ENCODE data around the gene SPRR2B.
"Not testable (repeated sequence)": the region's sequence is repeated elsewhere in the genome, so short reads cannot be mapped to it uniquely, and the experiment has no call there.

Gene SPRR2B

DNA sequence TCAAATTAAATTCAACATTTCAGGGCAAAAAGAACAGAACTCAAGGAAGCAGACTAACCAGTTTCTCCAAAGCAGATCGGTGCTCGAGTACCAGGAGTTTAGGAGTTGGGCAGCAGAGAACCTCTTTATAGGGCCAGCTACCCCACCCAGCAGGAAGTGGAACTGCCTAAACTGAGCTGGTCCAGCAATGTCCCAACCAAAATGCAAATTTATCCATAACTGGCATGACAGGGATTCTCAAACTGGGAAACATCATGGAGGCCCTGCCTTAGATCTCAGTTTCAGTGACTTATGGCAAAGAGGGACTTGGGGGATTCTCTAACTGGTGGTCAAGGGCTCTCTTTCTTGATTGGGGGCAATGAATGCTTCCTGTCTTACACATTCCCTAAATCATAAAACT lies at the start of gene SPRR2B:
TSS of gene SPRR2B (minus strand) at position 101 of the 400 bp plus-strand sequence. CDS start 772 bp downstream, outside the sequence.
- DNase-seq: no peak

DNA sequence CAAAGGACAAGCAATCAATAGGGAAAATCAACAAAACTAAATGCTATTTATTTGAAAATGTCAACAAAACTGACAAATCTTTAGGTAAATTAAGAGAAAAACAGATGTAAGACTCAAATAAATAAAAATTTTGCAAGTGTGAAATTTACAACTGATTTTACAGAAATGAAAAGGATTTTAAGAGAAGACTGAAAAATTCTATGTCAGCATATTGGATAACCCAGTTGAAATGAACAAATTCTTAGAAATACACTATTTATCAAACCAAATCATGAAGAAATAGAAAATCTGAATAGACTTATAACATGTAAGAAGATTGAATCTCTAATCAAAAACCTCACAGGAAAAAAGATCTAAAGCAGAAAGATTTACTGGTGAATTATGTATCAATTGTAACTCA lies 49.5 kb upstream of the SPRR2B start:
- no peak for DNase-seq

DNA sequence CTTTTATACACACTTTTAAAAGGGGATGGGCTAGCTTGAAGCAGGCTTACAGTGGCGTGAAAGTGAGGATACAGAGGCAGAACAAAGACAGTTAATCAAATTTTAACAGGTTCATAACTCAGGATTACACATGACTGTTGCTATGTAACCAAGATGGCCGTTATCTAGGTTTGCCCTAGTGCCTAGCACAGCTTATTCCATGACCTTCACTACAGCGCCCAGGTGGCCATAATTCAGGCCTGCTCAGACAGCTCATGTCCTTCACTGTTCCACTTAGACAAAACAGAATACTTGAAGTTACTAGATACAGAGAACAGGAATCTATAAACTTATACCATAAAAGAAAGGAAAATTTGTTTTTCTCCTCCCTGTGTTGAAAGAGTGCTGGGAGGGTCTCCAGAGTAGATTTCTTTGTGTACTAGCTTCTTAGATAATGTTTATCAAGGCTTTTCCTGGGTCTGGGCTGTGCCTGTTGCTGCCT lies 48.1 kb upstream of the SPRR2B start:
- DNase-seq: peak; percentile 1

DNA sequence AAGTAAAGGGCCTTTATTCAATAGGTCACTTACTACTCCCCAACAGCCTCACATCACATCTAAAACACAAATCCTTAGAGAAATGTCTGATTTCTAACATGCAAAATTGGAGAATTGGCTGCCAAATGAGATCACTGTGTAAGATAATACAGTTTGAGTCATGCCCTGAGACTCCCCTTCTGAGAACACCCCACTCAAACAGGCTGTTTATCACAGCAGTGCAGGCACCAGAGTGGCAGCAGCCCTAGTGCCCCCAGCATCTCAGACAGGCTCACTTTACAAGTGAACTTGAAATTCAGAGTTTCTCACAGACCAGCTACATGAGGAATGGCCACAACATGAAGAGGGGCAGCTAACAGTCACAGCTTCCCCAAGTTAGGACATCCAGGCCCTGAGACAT lies 43.9 kb upstream of the SPRR2B start:
- not testable (repeated sequence) for DNase-seq

DNA sequence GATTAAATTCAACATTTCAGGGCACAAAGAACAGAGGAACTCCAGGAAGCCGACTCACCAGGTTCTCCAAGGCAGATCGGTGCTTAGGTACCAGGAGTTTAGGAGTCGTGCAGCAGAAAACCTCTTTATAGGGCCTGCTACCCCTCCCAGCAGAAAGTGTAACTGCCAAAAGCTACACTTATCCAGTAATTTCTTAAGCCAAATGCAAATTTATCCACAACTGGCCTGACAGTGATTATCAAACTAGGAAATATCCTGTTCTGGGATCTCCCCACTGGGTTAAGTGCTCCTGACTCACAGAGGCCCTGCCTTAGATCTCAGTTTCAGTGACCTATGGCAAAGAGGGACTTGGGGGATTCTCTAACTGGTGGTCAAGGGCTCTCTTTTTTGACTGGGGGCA lies 42.0 kb upstream of the SPRR2B start, which contains the start of gene SPRR2F:
TSS of gene SPRR2F (minus strand) at position 101 of the 400 bp plus-strand sequence. CDS start 783 bp downstream, outside the sequence.
- DNase-seq: no peak

DNA sequence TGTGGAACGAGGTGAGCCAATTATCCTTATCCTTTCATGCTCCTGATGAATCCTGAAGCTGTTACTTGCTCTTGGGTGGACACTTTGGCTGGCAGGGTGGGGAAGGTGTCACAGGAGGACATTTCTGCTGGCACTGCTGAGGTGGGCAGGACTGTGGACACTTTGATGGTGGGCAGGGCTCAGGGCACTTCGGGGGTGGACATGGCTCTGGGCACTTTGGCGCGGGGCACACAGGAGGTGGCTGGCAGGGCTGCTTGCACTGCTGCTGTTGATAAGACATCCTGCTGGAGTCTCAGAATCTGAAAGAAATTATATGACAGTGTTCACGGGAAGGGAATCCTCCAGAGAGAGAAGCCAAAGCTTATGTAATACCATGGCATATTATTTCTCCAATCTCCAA lies 41.0 kb upstream of the SPRR2B start:
- not testable (repeated sequence) for DNase-seq

DNA sequence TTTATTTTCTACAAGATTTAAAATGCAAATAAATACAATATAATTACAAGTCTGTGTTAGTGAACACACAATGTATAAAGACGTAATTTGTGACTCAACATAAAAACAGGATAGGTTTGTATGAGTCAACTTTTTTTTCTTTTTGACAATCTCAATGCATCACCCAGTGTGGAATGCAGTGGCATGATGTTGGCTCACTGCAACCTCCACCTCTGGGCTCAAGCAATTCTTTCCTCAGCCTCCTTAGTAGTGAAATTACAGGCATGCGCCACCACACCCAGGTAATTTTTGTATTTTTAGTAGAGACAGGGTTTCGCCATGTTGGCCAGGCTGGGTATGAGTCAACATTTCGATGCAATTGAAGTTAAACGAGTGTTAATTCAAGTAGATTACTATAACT lies 28.8 kb upstream of the SPRR2B start:
- no peak for DNase-seq

DNA sequence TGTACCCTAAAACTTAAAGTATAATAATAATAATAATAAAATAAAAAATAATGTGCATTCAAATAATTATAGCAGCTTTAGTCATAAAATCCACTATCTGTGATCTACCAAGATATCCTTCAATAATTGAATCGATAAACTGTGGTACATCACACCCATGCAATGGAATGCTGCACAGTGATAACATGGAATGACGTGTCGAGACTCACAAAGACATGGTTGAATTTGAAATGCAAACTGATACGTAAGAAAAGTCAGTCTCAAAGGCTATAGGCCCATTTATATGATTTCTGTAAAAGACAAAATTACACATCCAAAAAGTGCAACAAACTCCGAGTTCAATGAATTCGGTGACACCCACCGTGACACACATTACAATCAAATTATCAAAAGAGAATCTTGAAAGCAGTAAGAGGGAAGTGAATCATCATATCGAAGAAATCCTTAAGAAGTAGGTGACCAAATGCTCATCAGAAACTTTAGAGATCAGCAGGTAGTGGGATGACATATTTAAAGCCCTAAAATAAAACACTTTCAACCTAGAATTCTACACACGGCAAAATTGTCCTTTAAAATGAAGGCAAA lies 28.1 kb upstream of the SPRR2B start:
- DNase-seq: no peak

DNA sequence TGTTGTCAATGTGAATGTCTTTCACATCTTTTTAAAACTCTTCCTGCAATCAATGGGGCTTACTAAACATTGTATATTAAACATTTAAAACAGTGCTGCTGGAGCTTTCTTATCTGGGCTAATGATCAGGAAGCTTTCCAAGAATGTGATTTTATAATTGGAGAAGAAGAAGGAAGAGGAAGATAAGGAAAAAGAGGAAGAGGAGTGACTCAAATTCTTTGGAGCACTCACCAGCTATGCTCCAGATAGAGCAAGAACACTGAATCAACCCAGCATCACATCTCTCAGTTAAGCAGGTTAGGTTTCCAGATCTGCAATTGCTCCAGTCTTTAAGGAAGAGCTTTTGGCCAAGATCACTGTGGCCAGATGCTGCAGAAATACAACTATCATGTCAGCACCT lies 24.4 kb upstream of the SPRR2B start:
- DNase-seq: no peak

DNA sequence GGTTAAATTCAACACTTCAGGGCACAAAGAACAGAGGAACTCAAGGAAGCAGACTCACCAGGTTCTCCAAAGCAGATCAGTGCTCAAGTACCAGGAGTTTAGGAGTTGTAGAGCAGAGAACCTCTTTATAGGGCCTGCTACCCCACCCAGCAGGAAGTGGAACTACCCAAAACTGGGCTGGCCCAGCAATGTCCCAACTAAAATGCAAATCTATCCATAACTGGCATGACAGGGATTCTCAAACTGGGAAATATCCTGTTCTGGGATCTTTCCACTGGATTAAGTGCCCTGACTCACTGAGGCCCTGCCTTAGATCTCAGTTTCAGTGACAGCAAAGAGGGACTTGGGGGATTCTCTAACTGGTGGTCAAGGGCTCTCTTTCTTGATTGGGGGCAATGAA lies 23.0 kb upstream of the SPRR2B start, which contains the start of gene SPRR2E:
TSS of gene SPRR2E (minus strand) at position 101 of the 400 bp plus-strand sequence. CDS start 775 bp downstream, outside the sequence.
- no peak for DNase-seq

DNA sequence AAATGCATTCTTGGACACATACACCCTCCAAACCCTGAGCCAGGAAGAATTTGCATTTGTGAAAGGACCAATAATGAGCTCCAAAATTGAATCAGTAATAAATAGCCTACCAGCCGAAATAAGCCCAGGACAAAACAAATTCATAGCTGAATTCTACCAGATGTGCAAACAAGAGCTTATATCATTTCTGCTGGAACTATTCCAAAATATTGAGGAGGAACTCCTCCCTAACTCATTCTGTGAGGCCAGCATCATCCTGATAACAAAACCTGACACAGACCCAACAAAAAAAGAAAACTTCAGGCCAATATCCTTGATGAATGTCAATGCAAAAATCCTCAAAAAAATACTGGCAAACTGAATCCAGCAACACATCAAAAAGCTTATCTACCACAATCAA lies 16.2 kb upstream of the SPRR2B start:
- DNase-seq: no peak

DNA sequence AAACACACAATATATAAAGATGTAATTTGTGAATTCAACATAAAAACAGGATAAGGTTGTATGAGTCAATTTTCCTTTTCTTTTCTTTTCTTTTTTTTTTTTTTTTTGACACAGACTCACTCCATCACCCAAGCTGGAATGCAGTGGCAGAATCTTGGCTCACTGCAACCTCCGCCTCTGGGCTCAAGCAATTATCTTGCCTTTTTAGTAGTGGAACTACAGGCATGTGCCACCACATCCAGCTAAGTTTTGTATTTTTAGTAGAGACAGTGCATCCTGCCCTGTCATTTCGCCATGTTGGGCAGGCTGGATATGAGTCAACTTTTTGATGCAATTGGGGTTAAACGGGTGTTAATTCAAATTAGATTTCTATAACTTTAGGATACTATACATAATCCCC lies 10.3 kb upstream of the SPRR2B start:
- no peak for DNase-seq

DNA sequence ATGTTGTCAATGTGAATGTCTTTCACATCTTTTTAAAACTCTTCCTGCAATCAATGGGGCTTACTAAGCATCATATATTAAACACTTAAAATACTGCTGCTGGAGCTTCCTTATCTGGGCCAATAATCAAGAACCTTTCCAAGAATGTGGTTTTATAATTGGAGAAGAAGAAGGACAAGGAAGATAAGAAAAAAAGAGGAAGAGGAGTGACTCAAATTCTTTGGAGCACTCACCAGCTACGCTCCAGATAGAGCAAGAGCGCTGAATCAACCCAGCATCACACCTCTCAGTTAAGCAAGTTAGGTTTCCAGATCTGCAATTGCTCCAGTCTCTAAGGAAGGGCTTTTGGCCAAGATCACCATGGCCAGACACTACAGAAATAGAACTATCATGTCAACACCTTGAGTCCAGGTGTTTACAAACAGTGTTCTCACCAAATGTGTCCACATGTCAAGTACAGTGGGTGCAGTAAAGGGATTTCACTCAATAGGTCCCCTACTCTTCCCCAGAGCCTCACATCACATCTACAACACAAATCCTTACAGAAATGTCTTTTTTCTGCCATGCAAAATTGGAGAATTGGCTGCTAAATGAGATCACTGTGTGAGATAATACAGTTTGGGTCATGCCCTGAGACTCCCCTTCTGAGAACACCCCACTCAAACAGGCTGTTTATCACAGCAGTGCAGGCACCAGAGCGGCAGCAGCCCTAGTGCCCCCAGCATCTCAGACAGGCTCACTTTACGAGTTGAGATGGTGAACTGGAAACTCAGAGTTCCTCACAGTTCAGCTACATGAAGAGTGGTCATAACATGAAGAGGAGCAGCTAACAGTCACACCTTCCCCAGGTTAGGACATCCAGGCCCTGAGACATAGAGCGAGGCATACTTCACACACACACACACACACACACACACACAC lies 1.7 kb upstream of the SPRR2B start:
- no peak for DNase-seq

DNA sequence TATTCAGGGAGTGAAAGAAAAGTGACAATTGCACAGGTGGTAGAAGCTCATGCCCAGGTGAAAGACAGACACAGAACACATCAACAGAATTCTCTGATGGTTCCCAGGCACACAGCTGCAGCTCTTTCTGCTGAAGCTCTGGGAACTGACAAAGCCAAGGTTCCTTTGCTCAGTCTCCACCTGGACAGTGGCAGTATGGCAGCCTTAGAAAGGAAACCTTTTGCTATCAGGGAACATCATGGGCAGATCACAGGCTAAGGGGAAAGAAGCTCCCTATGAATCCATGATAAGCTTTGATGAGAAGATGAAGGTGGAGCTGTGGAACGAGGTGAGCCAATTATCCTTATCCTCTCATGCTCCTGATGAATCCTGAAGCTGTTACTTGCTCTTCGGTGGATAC lies 1.2 kb downstream of the SPRR2B start:
- no peak for DNase-seq

DNA sequence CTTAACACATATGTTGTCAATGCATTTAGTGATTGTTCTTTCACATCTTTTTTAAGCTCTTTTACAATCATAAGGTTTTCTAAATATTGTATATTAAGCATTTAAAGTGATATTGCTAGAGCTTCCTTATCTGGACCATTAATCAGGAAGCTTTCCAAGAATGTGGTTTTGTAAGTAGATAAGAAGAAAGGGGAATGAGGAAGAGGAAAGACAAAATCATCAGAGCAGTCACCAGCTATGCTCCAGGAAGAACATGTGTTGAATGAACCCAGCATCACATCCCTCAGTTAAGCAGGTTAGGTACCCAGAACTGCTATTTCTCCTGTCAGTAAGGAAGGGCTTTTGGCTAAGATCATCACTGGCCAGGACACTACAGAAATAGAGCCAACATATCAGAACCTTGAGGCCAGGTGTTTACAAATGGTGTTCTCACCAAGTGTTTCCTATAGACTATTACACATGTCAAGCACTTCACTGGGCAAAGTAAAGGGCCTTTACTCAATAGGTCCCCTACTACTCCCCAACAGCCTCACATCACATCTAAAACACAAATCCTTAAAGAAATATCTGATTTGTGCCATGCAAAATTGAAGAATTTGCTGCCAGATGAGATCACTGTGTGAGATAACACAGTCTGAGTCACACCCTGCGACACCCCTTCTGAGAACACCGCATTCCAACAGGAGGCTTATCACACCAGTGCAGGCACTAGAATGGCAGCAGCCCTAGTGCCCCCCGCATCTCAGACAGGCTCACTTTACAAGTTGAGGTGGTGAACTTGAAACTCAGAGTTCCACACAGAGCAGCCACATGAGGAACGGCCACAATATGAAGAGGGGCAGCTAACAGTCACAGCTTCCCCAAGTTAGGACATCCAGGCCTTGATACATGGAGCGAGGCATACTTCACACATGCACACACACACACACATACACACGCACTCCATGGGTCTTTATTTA lies 12.3 kb downstream of the SPRR2B start:
- no peak for DNase-seq

DNA sequence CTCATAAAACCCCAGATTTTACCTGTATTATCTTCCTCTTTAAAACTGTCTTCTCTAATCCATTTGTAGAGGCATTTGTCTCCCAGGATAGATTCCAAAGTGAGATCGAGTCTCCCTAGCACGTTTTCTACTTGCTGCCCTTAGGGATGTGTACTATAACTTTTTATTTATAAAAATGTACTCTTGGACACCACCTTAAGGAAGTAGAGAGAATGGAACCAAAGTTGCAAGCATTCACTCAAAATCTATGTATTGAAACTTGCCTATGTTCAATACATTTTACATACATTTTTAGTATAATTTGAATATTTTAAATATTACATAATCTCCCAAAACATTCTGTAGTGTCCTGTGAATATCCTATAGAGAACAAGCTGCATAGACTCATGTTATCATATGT lies 13.3 kb downstream of the SPRR2B start:
- no peak for DNase-seq

DNA sequence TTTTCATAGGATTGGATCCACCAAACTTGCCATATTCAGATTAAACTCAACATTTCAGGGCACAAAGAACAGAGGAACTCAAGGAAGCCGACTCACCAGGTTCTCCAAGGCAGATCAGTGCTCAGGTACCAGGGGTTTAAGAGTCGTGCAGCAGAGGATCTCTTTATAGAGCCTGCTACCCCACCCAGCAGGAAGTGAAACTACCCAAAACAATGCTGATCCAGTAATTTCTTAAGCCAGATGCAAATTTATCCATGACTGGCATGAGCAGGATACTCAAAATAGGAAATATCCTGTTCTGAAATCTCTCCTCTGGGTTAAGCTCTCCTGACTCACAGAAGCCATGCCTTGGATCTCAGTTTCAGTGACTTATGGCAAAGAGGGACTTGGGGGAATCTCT lies 14.0 kb downstream of the SPRR2B start, which contains the start of gene SPRR2A:
TSS of gene SPRR2A (minus strand) at position 138 of the 400 bp plus-strand sequence. CDS start 777 bp downstream, outside the sequence.
- DNase-seq: no peak

DNA sequence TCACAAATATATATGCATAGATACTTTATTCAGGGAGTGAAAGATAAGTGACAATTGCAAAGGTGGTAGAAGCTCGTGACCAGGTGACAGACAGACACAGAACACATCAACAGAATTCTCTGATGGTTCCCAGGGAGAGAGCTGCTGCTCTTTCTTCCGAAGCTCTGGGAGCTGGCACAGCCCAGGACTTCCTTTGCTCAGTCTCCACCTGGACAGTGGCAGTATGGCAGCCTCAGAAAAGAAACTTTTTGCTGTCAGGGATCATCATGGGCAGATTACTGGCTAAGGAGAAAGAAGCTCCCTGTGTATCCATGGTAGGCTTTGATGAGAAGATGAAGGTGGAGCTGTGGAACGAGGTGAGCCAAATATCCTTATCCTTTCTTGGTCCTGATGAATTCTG lies 15.3 kb downstream of the SPRR2B start:
- not testable (repeated sequence) for DNase-seq

DNA sequence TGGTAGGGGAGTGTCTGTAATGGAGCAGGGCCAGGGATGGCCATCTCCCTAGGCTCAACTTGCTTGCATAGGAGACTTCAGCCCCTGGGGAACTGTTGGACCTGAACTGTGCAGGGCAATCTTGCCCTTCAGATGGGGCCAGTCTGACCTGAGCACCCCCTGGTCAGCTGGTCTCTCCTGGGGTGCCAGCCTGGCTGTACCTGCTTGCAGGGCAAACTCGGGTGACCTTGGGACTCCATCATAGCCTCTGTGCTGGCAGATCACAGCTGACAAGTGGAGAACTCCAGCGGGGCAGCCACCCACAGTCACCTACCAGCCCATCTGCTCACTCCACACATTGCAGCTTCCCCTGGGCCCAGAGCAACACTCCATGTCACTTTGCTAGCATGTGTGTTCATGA lies 22.2 kb downstream of the SPRR2B start:
- no peak for DNase-seq

DNA sequence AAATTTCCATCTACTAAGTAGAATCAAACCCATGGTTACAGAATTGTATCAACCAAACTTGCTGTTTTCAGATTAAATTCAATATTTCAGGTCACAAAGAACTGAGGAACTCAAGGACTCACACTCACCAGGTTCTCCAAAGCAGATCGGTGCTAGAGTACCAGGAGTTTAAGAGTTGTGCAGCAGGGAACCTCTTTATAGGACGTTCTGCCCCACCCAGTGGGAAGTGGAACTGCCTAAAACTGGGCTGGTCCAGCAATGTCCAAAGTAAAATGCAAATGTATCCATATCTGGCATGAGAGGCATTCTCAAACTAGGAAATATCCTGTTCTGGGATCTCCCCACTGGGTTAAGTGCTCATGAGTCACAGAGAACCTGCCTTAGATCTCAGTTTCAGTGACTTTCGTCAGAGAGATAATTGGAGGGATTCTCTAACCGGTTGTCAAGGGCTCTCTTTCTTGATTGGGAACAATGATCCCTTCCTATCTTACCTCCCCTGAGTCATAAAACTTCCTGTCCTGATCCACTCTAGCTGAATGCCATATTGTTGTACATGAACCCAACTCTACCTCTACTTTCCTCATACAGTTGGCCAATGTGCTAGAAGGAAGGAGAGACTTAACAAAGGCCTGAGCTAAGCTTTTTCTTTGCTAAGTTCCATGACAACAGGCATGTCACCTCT lies 30.3 kb downstream of the SPRR2B start, which contains the start of gene SPRR2D:
TSS of gene SPRR2D (minus strand) at position 171 of the 682 bp plus-strand sequence. CDS start 774 bp downstream, outside the sequence.
- no peak for DNase-seq

DNA sequence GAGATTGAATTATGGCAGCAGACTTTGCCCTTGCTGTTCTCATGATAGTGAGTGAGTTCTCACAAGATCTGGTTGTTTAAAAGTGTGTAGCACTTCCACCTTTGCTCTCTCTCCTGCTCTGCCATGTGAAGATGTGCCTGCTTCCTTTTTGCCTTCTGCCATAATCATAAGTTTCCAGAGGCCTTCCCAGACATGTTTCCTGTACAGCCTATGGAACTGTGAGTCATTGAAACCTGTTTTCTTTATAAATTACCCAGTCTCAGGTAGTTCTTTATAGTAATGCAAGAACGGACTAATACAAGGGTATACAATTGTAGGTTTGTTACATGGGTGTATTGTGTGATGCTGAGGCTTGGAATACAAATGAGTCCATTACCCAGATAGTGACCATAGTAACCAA lies 36.2 kb downstream of the SPRR2B start:
- DNase-seq: no peak

All from NCI-H1417 treated with DMSO at 0.1 percent for 48 hours (cell line).